Breast epithelium (tissue), 4 donors: Measurements from ENCODE around the gene PKHD1. TPM values are rescaled to one million over a fixed set of nuclear protein-coding genes. Genes with fewer than 3 reads are reported as not detected.

Experiments
- DNase-seq, 2 donors: peaks; one replicate each; pipeline ENCODE4 v3.0.0-alpha.2; 2019; ENCODE audit warnings: low spot score in 2 of 2
- H3K27ac ChIP-seq, 2 donors: fragments of 200-600 bp; sonication (generic) in 1 of 2; one replicate each; pipeline ENCODE4 v1.5.1; 2016 to 2019; ENCODE audit warnings: mild to moderate bottlenecking in 1 of 2
- H3K27me3 ChIP-seq, 2 donors: fragments of 200-600 bp; sonication (generic) in 1 of 2; one replicate each; pipeline versions ENCODE4 v1.5.1 to v1.6.0; 2017 to 2019; ENCODE audit warnings: control low read depth in 1 of 2, mild to moderate bottlenecking in 1 of 2
- H3K36me3 ChIP-seq: fragments of 200-600 bp; one replicate; pipeline ENCODE4 v1.5.1; 2019
- H3K4me1 ChIP-seq, 2 donors: fragments of 200-600 bp; sonication (generic); one replicate each; pipeline ENCODE4 v1.5.1; 2016 to 2019; ENCODE audit warnings: control low read depth in 1 of 2
- H3K4me3 ChIP-seq, 3 donors: fragments of 200-600 bp; sonication (generic); 1 replicate in 2 of 3; 2 replicates in 1 of 3; pipeline ENCODE4 v1.5.1; 2016 to 2019; ENCODE audit warnings: mild to moderate bottlenecking in 3 of 3, moderate library complexity in 2 of 3
- H3K9me3 ChIP-seq, 2 donors: fragments of 200-600 bp; sonication (generic) in 1 of 2; one replicate each; pipeline ENCODE4 v1.5.1; 2016 to 2019; ENCODE audit warnings: control low read depth in 1 of 2
- POLR2A ChIP-seq: fragments of 450-650 bp; IDR thresholded peaks from one replicate; pipeline ENCODE4 v1.6.1; 2016; ENCODE audit warnings: antibody characterized with exemption, mild to moderate bottlenecking, moderate library complexity
- POLR2AphosphoS5 ChIP-seq, 3 donors: sonication (generic); formaldehyde crosslinking; IDR thresholded peaks; one replicate each; pipeline ENCODE4 v1.6.1; 2017; ENCODE audit warnings: antibody characterized with exemption in 3 of 3
- intact Hi-C: fragments of 100-400 bp; cut with DNase I; formaldehyde crosslinking; loops from one replicate; pipeline ENCODE4 v1.15.1; 2023; ENCODE audit warnings: low total_unique reads
- total RNA-seq, 3 donors: library from RNA; depleted of rRNA; stranded (reverse); fragments of >200 nt; gene quantifications; one replicate each; pipeline ENCODE4 v1.1.0, GENCODE V29; 2016
- TF ChIP-seq, protein P1 (sequence below), 3 donors: fragments of 450-650 bp; IDR thresholded peaks; one replicate each; pipeline ENCODE4 v1.5.1; 2016 to 2017; ENCODE audit warnings: antibody characterized with exemption in 3 of 3, mild to moderate bottlenecking in 3 of 3, moderate library complexity in 3 of 3

Gene PKHD1
- total RNA-seq, 3 donors from 2014 or later: 0.44 to 1.1 (median 0.66) TPM

DNA sequence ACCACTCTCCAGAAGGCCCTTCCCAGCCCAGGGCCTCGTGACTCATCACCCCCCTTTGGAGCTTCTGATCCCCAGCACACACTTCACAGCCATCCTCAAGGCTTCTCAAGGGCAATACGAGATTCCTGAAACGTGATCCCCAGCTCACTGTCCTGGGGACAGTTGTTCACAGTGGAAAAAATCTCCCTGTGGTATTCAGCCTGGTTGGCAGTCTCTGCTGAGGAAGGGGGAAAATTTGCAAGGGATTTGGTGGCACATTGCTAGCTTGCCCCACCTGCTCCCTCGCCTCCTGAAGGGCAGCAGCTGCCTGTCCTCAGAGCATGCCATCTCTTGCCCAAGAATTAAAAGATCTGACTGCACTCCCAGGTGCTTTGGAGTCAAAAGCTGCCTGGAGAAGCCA, 20.7 kb upstream of the PKHD1 start:
- Histone ChIP-seq H3K9me3 (no peaks in the 10 kb centered on the region), H3K4me3 (no peak overlapping the region), H3K27me3 (no peaks in the 10 kb centered on the region), H3K27ac (no peak overlapping the region), H3K36me3 (no peaks in the 10 kb centered on the region), H3K4me1 (no peaks in the 10 kb centered on the region)
- TF ChIP-seq, protein P1, sequence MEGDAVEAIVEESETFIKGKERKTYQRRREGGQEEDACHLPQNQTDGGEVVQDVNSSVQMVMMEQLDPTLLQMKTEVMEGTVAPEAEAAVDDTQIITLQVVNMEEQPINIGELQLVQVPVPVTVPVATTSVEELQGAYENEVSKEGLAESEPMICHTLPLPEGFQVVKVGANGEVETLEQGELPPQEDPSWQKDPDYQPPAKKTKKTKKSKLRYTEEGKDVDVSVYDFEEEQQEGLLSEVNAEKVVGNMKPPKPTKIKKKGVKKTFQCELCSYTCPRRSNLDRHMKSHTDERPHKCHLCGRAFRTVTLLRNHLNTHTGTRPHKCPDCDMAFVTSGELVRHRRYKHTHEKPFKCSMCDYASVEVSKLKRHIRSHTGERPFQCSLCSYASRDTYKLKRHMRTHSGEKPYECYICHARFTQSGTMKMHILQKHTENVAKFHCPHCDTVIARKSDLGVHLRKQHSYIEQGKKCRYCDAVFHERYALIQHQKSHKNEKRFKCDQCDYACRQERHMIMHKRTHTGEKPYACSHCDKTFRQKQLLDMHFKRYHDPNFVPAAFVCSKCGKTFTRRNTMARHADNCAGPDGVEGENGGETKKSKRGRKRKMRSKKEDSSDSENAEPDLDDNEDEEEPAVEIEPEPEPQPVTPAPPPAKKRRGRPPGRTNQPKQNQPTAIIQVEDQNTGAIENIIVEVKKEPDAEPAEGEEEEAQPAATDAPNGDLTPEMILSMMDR (IDR thresholded peaks at IDR 0.05): no peak
- TF ChIP-seq POLR2A (no peak), POLR2AphosphoS5 (IDR thresholded peaks at IDR 0.05) (no peak)
- intact Hi-C loops: no loop called here
- DNase-seq: no peak

DNA sequence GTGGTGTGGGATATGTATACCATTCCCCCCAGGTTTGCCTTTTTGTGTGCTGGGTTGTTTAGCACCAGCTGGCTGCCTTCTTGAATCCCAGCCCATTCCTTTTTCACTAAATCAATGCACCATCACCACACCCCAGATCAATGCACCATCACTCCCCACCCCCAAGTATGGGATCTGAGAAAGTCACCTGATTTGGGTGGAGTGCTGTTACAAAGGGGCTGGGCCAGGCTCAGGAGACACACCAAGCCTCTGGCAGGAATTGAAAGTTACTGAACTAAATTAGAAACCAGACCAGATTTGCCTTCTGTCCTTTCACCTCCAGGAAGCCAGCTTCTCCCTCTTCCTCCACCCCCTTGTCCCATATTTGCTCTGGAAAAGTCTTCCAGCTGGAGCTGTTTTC, 19.6 kb upstream of the PKHD1 start:
- no peak overlapping the region for H3K4me3 ChIP-seq
- no peak overlapping the region for H3K27ac ChIP-seq
- no peaks in the 10 kb centered on the region for H3K36me3 ChIP-seq
- H3K27me3 ChIP-seq: no peaks in the 10 kb centered on the region
- TF ChIP-seq, protein P1 (IDR thresholded peaks at IDR 0.05): no peak
- TF ChIP-seq POLR2AphosphoS5 (IDR thresholded peaks at IDR 0.05) (no peak), POLR2A (no peak)
- H3K4me1 ChIP-seq: no peaks in the 10 kb centered on the region
- intact Hi-C loops: no loop called here
- no peaks in the 10 kb centered on the region for H3K9me3 ChIP-seq
- no peak for DNase-seq

DNA sequence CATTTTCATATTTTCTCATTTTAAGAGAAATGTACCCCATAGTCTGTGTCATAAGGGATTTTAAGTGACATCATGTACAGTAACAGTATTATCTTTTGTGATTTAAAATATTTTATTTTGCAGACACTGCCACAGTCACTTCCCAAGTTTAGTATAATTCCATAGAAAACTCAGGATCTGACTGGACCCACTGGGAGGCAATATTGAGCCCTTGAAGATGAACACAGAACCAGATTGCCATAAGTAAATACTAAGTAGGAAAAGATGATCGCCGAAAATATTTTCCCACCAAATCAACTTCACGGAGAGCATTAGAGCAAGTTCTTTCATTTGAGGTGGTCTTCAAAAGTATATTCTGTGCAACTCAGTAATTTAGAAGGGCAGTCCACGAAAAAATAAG, 17.6 kb upstream of the PKHD1 start:
- no peak for DNase-seq
- Histone ChIP-seq H3K9me3 (no peaks in the 10 kb centered on the region), H3K36me3 (no peaks in the 10 kb centered on the region), H3K4me1 (no peaks in the 10 kb centered on the region), H3K4me3 (no peak overlapping the region), H3K27ac (no peak overlapping the region), H3K27me3 (no peaks in the 10 kb centered on the region)
- TF ChIP-seq POLR2AphosphoS5 (IDR thresholded peaks at IDR 0.05) (no peak), POLR2A (no peak)
- TF ChIP-seq, protein P1 (IDR thresholded peaks at IDR 0.05): no peak
- intact Hi-C loops: no loop called here

DNA sequence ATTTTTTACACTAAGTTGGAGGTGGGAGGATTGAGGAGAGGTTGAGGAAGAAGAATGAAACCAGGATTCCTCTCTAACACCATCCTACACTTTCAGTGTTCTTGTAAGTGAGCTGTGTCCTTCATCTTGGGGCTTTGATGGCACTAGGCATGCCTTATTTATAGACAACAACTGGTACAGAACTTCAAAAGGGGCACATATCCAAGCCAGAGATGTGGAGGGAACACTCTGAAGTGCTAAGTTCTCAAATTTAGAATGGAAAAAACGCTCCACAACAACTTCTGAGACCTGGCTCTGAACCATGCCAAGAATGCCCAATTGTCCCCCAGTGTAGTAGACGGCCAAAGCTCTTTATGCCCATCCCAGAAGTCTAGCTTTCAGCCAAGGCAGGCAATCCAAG, 16.2 kb upstream of the PKHD1 start:
- H3K27ac ChIP-seq: no peak overlapping the region
- no peaks in the 10 kb centered on the region for H3K27me3 ChIP-seq
- no peaks in the 10 kb centered on the region for H3K9me3 ChIP-seq
- intact Hi-C loops: no loop called here
- no peak for DNase-seq
- TF ChIP-seq POLR2A: no peak
- TF ChIP-seq POLR2AphosphoS5 (IDR thresholded peaks at IDR 0.05): no peak
- TF ChIP-seq, protein P1 (IDR thresholded peaks at IDR 0.05): no peak
- H3K36me3 ChIP-seq: no peaks in the 10 kb centered on the region
- H3K4me3 ChIP-seq: no peak overlapping the region
- no peaks in the 10 kb centered on the region for H3K4me1 ChIP-seq

DNA sequence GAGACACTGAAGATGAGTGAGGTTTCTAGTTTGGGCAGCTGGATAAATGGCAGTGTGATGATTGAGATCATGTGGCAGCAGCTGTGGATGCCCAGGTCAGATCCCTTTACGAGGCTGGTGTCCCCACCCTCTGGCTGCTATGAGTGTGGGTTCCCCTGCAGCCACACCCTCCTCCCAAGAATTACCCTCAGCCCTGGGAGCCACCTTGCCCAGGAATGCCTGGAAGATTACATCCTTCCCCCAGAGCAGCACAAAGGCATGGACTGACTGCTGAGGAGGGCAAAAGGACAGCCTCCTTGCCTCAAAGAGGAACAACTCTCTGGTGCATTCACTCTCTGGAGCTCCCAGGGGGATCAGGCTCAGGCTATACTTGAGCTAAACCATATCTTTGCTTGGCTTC, 15.0 kb upstream of the PKHD1 start:
- Histone ChIP-seq H3K9me3 (no peaks in the 10 kb centered on the region), H3K4me1 (no peaks in the 10 kb centered on the region), H3K36me3 (no peaks in the 10 kb centered on the region), H3K27me3 (no peaks in the 10 kb centered on the region), H3K27ac (no peak overlapping the region), H3K4me3 (no peak overlapping the region)
- intact Hi-C loops: no loop called here
- DNase-seq: no peak
- TF ChIP-seq, protein P1 (IDR thresholded peaks at IDR 0.05): no peak
- no peak for TF ChIP-seq POLR2A
- no peak for TF ChIP-seq POLR2AphosphoS5 (IDR thresholded peaks at IDR 0.05)
